H1 (cell line): ENCODE data around the gene PGLYRP2. TPM values are rescaled to one million over a fixed set of nuclear protein-coding genes. Genes with fewer than 3 reads are reported as not detected.

Experiments
- CTCF ChIA-PET: fragments of 300-600 bp; sonication (Branson Sonifier 250); formaldehyde crosslinking; loops from one replicate; lab custom pipeline; 2021; ENCODE audit not compliant: partially characterized antibody; lab: Charles Lee
- POLR2A ChIA-PET: fragments of 300-600 bp; sonication (Branson Sonifier 250); formaldehyde crosslinking; loops from one replicate; lab custom pipeline; 2021; ENCODE audit warnings: inconsistent platforms; ENCODE audit not compliant: partially characterized antibody; lab: Charles Lee
- DNase-seq, 2 experiments: peaks; one replicate each; pipeline versions ENCODE4 v3.0.0 to v3.0.0-alpha.2; 2010 to 2022; ENCODE audit warnings: low spot score in 2 of 2, low read depth in 1 of 2, mixed read lengths in 1 of 2
- FAIRE-seq: peaks from 2 replicates; lab custom pipeline; 2011; peaks lifted over from hg19 to GRCh38; lab: Jason Lieb, UNC
- H2AFZ ChIP-seq: 2 replicates; pipeline ENCODE4 v1.8.1; 2012; ENCODE audit warnings: low read length, inconsistent platforms
- H2AK5ac ChIP-seq: 2 replicates; pipeline ENCODE4 v1.6.1; 2013; ENCODE audit warnings: low read depth, low read length
- H2BK120ac ChIP-seq: replicated peaks from 2 replicates; pipeline ENCODE3; 2013; ENCODE audit warnings: low read depth, low read length, inconsistent platforms
- H2BK12ac ChIP-seq: 2 replicates; pipeline ENCODE4 v1.6.1; 2013; ENCODE audit warnings: low read depth, low read length
- H2BK15ac ChIP-seq: 2 replicates; pipeline ENCODE4 v1.6.1; 2013; ENCODE audit warnings: low read length
- H2BK20ac ChIP-seq: 2 replicates; pipeline ENCODE4 v1.6.1; 2013; ENCODE audit warnings: low read length
- H2BK5ac ChIP-seq: 2 replicates; pipeline ENCODE4 v1.6.1; 2013; ENCODE audit warnings: low read depth, low read length
- H3K14ac ChIP-seq: 2 replicates; pipeline ENCODE4 v1.6.1; 2013; ENCODE audit warnings: inconsistent platforms; ENCODE audit not compliant: insufficient read length
- H3K18ac ChIP-seq: 2 replicates; pipeline ENCODE4 v1.6.1; 2013; ENCODE audit warnings: low read length; ENCODE audit errors: extremely low read depth
- H3K23ac ChIP-seq: 2 replicates; pipeline ENCODE4 v1.6.1; 2013; ENCODE audit warnings: inconsistent platforms; ENCODE audit not compliant: insufficient read length
- H3K23me2 ChIP-seq: 2 replicates; pipeline ENCODE4 v1.6.1; 2013; ENCODE audit warnings: low read depth, low read length
- H3K27ac ChIP-seq: 2 replicates; pipeline ENCODE4 v1.6.1; 2011; ENCODE audit warnings: low read depth, low read length, inconsistent platforms
- H3K27me3 ChIP-seq, 4 experiments: replicated peaks in 1 of 4; 1 replicate in 1 of 4; 2 replicates in 3 of 4; pipeline versions ENCODE4 v1.6.1 to v1.8.1; 2011 to 2013; ENCODE audit warnings: low read length in 3 of 4, mild to moderate bottlenecking in 3 of 4, inconsistent platforms in 2 of 4, mixed read lengths in 2 of 4, moderate library complexity in 1 of 4; ENCODE audit not compliant: control insufficient read depth in 3 of 4, insufficient read depth in 3 of 4; ENCODE audit errors: extremely low read depth in 1 of 4
- H3K36me3 ChIP-seq, 4 experiments: 2 replicates each; pipeline versions ENCODE4 v1.6.1 to v1.8.1; 2011 to 2013; ENCODE audit warnings: mild to moderate bottlenecking in 4 of 4, low read length in 3 of 4, moderate library complexity in 2 of 4, control low read depth in 1 of 4, inconsistent platforms in 1 of 4; ENCODE audit not compliant: insufficient read depth in 4 of 4, control insufficient read depth in 2 of 4
- H3K4ac ChIP-seq: replicated peaks from 2 replicates; pipeline ENCODE3; 2013; ENCODE audit warnings: low read length, low read depth, mixed read lengths, inconsistent platforms; ENCODE audit not compliant: insufficient read length
- H3K4me1 ChIP-seq, 4 experiments: replicated peaks in 1 of 4; 1 replicate in 1 of 4; 2 replicates in 3 of 4; pipeline versions ENCODE4 v1.6.1 to v1.8.1; 2011 to 2013; ENCODE audit warnings: low read length in 3 of 4, inconsistent platforms in 2 of 4, mixed read lengths in 1 of 4; ENCODE audit not compliant: insufficient read depth in 4 of 4, control insufficient read depth in 3 of 4
- H3K4me2 ChIP-seq, 2 experiments: 2 replicates each; pipeline versions ENCODE4 v1.6.1 to v1.8.1; 2011 to 2013; ENCODE audit warnings: low read depth in 2 of 2, low read length in 2 of 2, control low read depth in 1 of 2, inconsistent platforms in 1 of 2, mild to moderate bottlenecking in 1 of 2; ENCODE audit not compliant: insufficient read depth in 1 of 2
- H3K4me3 ChIP-seq, 4 experiments: fragments of 200-600, 300-600 bp in 1 of 4; sonication (generic), shearing (Covaris generic), sonication (Bioruptor Twin) in 1 of 4; 2 replicates each; pipeline versions ENCODE4 v1.5.1 to v1.8.1; 2011 to 2016; ENCODE audit warnings: low read length in 4 of 4, low read depth in 3 of 4, control low read depth in 2 of 4, inconsistent platforms in 2 of 4, mild to moderate bottlenecking in 2 of 4, mixed read lengths in 1 of 4, moderate library complexity in 1 of 4; ENCODE audit not compliant: insufficient read depth in 2 of 4; ENCODE audit errors: extremely low read depth in 1 of 4
- H3K56ac ChIP-seq: replicated peaks from 2 replicates; pipeline ENCODE3; 2013; ENCODE audit warnings: low read depth, mild to moderate bottlenecking, mixed read lengths, low read length, inconsistent platforms; ENCODE audit not compliant: insufficient read length
- H3K79me1 ChIP-seq: 2 replicates; pipeline ENCODE4 v1.6.1; 2013; ENCODE audit warnings: low read depth, low read length, control low read depth
- H3K79me2 ChIP-seq, 2 experiments: 2 replicates each; pipeline versions ENCODE4 v1.6.1 to v1.8.1; 2012 to 2013; ENCODE audit warnings: low read length in 2 of 2, mild to moderate bottlenecking in 2 of 2, inconsistent platforms in 1 of 2; ENCODE audit not compliant: insufficient read depth in 2 of 2, control insufficient read depth in 1 of 2
- H3K9ac ChIP-seq, 4 experiments: replicated peaks in 1 of 4; 1 replicate in 1 of 4; 2 replicates in 3 of 4; pipeline versions ENCODE4 v1.6.1 to v1.8.1; 2011 to 2013; ENCODE audit warnings: low read depth in 3 of 4, low read length in 3 of 4, control low read depth in 2 of 4, mild to moderate bottlenecking in 2 of 4, moderate library complexity in 2 of 4, inconsistent platforms in 1 of 4; ENCODE audit errors: extremely low read depth in 1 of 4
- H3K9me3 ChIP-seq, 2 experiments: 2 replicates each; pipeline versions ENCODE4 v1.6.1 to v1.8.1; 2012 to 2013; ENCODE audit warnings: mild to moderate bottlenecking in 2 of 2, moderate library complexity in 2 of 2, control low read depth in 1 of 2, inconsistent platforms in 1 of 2, low read depth in 1 of 2, low read length in 1 of 2, mixed read lengths in 1 of 2; ENCODE audit not compliant: insufficient read depth in 2 of 2
- H4K20me1 ChIP-seq, 2 experiments: replicated peaks in 1 of 2; 2 replicates each; pipeline versions ENCODE3 to v1.8.1; 2011 to 2013; ENCODE audit warnings: inconsistent platforms in 2 of 2, low read length in 2 of 2, mild to moderate bottlenecking in 1 of 2; ENCODE audit not compliant: insufficient read depth in 2 of 2, control insufficient read depth in 1 of 2
- H4K5ac ChIP-seq: 2 replicates; pipeline ENCODE4 v1.6.1; 2013; ENCODE audit warnings: low read length, low read depth, mixed read lengths, inconsistent platforms; ENCODE audit not compliant: insufficient read length
- H4K8ac ChIP-seq: 2 replicates; pipeline ENCODE4 v1.8.0; 2013; ENCODE audit warnings: mild to moderate bottlenecking, moderate library complexity, low read length, inconsistent platforms; ENCODE audit not compliant: insufficient read depth; ENCODE audit errors: extremely low read depth
- H4K91ac ChIP-seq: replicated peaks from 2 replicates; pipeline ENCODE3; 2013; ENCODE audit warnings: low read length, mixed read lengths, inconsistent platforms; ENCODE audit not compliant: insufficient read length
- CEBPB ChIP-seq: IDR thresholded peaks from 2 replicates; pipeline ENCODE4 v1.6.1; 2012; ENCODE audit warnings: low read depth, low read length
- NRF1 ChIP-seq: IDR thresholded peaks from 2 replicates; pipeline ENCODE4 v1.6.1; 2011; ENCODE audit warnings: mild to moderate bottlenecking, low read depth, low read length, improper control_type of control experiment
- POU5F1 ChIP-seq: IDR thresholded peaks from 2 replicates; pipeline ENCODE4 v1.6.1; 2011; ENCODE audit warnings: low read depth, mild to moderate bottlenecking, low read length, moderate library complexity
- USF2 ChIP-seq: IDR thresholded peaks from 2 replicates; pipeline ENCODE4 v1.6.1; 2011; ENCODE audit warnings: low read length, improper control_type of control experiment
- WGBS, 2 experiments: shearing (Covaris generic) in 1 of 2; methylation state at CpG; one replicate each; pipeline versions ENCODE4 v1.1.6 to v1.1.7; 2013 to 2015; ENCODE audit warnings: low lambda C conversion rate in 2 of 2, mixed read lengths in 2 of 2, inconsistent platforms in 1 of 2, low coverage in 1 of 2, missing lambda C conversion rate in 1 of 2; ENCODE audit not compliant: insufficient replicate concordance in 2 of 2, insufficient coverage in 1 of 2, insufficient read length in 1 of 2; ENCODE audit errors: extremely low coverage in 1 of 2, missing lambda C conversion rate in 1 of 2; 5-methylcytosine and 5-hydroxymethylcytosine counted together
- polyA plus RNA-seq, 7 experiments: library from polyadenylated mRNA; depleted of rRNA in 3 of 7; stranded (reverse) in 5 of 7; unstranded in 2 of 7; fragments of >200 nt in 5 of 7; fragments of 200-250 nt in 2 of 7; gene quantifications; 1 replicate in 5 of 7; 2 replicates in 1 of 7; 4 replicates in 1 of 7; pipeline versions ENCODE4 v1.2.1 to v1.2.3, GENCODE V29; 2011 to 2013; ENCODE audit warnings: missing spikeins in 2 of 7, mixed read lengths in 2 of 7
- total RNA-seq: library from RNA; stranded (reverse); fragmentation: NEBNext Ultra II Directional; extraction: Animal tissue kit (Norgen Biotek cat#: 25700); gene quantifications from 2 replicates; pipeline ENCODE4 v1.2.1, GENCODE V29; 2021

PGLYRP2 gene
- total and polyA plus RNA-seq, 2 of the 8 experiments (the other 6 are each of a cell fraction or from before 2014, with no cell fraction given), result not detected

GRCh38 chr19:15441317-15441716 lies 38.0 kb downstream of the PGLYRP2 start:
- H3K9me3 ChIP-seq, result no peaks in the 10 kb centered on the region
- H3K23ac ChIP-seq, result no peak overlapping the region
- H2BK120ac ChIP-seq, result no peak overlapping the region
- 85% methylated on average over 3 of the region's 3 CpGs; no CpG with 5 or more reads in 1 of the 2 experiments for WGBS, 2 experiments
- ChIA-PET CTCF (interaction anchor here (1.0 to 1.6 kb wide), 2 partner anchors 19 to 32 kb away, joined by 3 to 4 read pairs; no protein-coding TSS in a partner anchor), POLR2A (no interaction called here)
- H4K5ac ChIP-seq, result no peak overlapping the region
- H3K4me2 ChIP-seq, result no peak overlapping the region
- H2AK5ac ChIP-seq, result no peak overlapping the region
- H2BK15ac ChIP-seq, result no peak overlapping the region
- DNase-seq (no peak), FAIRE-seq (no peak)
- no peaks in the 10 kb centered on the region for H3K79me1 ChIP-seq
- H3K27me3 ChIP-seq, result no peaks in the 10 kb centered on the region
- no peaks in the 10 kb centered on the region; a peak in 1 of 7 replicates for H3K4me1 ChIP-seq
- no peak overlapping the region for H3K27ac ChIP-seq
- no peak overlapping the region for H4K91ac ChIP-seq
- H3K18ac ChIP-seq, result no peak overlapping the region
- H2BK20ac ChIP-seq, result no peak overlapping the region
- 0 out of 2 replicates have a peak overlapping the region, but pooled peaks have one; percentile 68 for H2BK12ac ChIP-seq
- no peak overlapping the region for H3K4ac ChIP-seq
- no peaks in the 10 kb centered on the region for H3K36me3 ChIP-seq
- H2AFZ ChIP-seq, result no peak overlapping the region
- no peak overlapping the region for H3K9ac ChIP-seq
- no peaks in the 10 kb centered on the region for H4K20me1 ChIP-seq
- no peak overlapping the region for H2BK5ac ChIP-seq
- H3K14ac ChIP-seq, result no peak overlapping the region
- H3K4me3 ChIP-seq, result no peak overlapping the region
- TF ChIP-seq CEBPB (no peak), NRF1 (no peak), POU5F1 (no peak), USF2 (no peak)
- no peaks in the 10 kb centered on the region for H3K23me2 ChIP-seq
- H3K79me2 ChIP-seq, result no peaks in the 10 kb centered on the region
- H4K8ac ChIP-seq, result no peak overlapping the region
- H3K56ac ChIP-seq, result no peak overlapping the region
